Peyer's patch (tissue), 4 donors: ENCODE measurements around the gene LDLRAD4.

Source experiments
- CTCF ChIP-seq, 6 experiments: fragments of 450-650 bp in 4 of 6; fragments of 200-600 bp in 2 of 6; sonication (generic) in 1 of 6; IDR thresholded peaks; one replicate each; pipeline ENCODE4 v1.5.1; 2017 to 2019; ENCODE audit warnings: antibody characterized with exemption in 6 of 6, mild to moderate bottlenecking in 3 of 6, moderate library complexity in 1 of 6
- POLR2A ChIP-seq, 2 donors: fragments of 450-650 bp; IDR thresholded peaks; one replicate each; pipeline ENCODE4 v1.5.1; 2017; ENCODE audit warnings: antibody characterized with exemption in 2 of 2, mild to moderate bottlenecking in 2 of 2, moderate library complexity in 2 of 2

DNA sequence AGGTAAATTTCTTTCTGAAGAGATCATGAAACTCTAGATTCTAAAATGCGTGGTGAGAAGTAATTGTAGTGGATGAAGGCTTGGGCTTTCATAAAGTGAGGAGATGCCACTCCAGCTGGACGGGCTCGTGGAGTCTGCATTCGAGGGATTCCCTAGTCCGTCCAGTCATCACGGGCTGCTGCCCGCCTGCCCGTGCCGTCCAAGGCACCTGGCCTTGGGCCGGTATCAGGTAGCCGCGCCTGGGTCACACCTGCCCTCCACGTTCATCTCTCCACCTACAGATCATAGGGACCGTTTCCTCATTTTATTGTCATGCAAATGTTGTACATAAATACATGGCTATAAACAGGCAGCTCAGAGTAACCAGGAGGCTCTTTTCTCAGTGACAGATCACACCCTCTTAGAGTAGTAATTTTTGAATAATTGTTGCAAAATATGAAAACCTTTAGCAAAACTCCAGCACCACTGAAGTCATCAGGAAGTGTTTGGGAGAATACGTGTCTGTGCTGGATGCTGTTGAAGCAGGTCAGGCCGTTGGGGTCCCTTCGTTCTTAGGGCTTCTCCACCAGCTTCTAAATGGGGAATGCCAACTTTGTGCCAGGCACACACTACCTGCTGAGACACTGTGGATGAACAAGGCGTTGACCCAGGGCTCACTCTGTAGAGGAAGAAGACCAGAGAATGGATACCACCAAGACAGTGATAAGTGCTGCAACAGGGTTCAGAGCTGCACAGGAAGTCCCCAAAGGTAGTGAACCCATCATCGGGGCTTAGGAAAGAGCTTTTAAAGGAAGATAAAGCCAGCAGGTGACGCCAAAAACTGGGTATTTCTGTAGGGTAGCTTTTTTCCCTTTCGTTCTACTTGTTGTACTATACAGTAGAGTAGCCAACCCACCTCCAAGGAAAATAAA lies 395.3 kb downstream of the LDLRAD4 start:
- TF ChIP-seq CTCF (IDR thresholded peaks at IDR 0.05) (no peak), POLR2A (IDR thresholded peaks at IDR 0.05) (no peak)
